Testis (tissue), 2 donors: Measurements from ENCODE around the gene NME2.

Source experiments
- CTCF ChIP-seq, 3 experiments: fragments of 450-650 bp in 2 of 3; fragments of 200-600 bp in 1 of 3; sonication (generic) in 1 of 3; IDR thresholded peaks; one replicate each; pipeline ENCODE4 v1.5.1; 2016 to 2019; ENCODE audit warnings: antibody characterized with exemption in 3 of 3, mild to moderate bottlenecking in 2 of 3, moderate library complexity in 1 of 3
- POLR2A ChIP-seq: fragments of 450-650 bp; IDR thresholded peaks from one replicate; pipeline ENCODE4 v1.6.1; 2017; ENCODE audit warnings: antibody characterized with exemption, mild to moderate bottlenecking, moderate library complexity

- TF ChIP-seq CTCF (IDR thresholded peaks at IDR 0.05) (no peak), POLR2A (no peak)
These were observed 31.5 kb downstream of the NME2 start for GRCh38 chr17:51197754-51198153.
